Fibroblast of lung (primary cell): Measurements from ENCODE around the gene ETS1.

Source experiments
- EZH2 ChIP-seq: IDR thresholded peaks from 2 replicates; pipeline ENCODE4 v1.5.1; 2012; ENCODE audit warnings: low read length, control low read depth, mild to moderate bottlenecking; ENCODE audit errors: missing control alignments
- TF ChIP-seq, protein P1 (sequence below), 2 donors: IDR thresholded peaks in 1 of 2; conservative IDR thresholded peaks in 1 of 2; 1 replicate in 1 of 2; 2 replicates in 1 of 2; pipeline ENCODE4 v1.5.1; 2011 to 2012; ENCODE audit warnings: low read length in 2 of 2, control low read depth in 1 of 2, inconsistent platforms in 1 of 2, low read depth in 1 of 2, mild to moderate bottlenecking in 1 of 2

DNA sequence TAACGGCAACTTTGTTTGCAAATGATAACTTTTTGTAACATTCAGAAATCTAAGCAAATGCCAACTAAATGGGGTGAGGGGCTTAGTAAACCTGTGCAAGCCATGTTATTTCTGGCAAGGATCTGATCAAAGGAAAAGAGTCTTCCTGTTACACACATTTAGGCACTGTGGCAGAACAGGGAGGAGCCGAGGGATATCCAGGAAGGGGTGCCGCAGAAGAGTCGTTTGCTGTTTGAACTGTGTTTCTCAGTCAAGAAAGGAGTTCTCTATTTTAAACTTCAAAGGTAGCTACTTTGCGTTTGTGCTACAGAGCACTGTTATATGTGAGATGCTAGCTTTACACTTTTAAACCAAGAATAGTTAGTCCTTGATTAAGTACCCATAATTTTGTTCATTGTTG lies 175.5 kb downstream of the ETS1 start:
- TF ChIP-seq, protein P1, sequence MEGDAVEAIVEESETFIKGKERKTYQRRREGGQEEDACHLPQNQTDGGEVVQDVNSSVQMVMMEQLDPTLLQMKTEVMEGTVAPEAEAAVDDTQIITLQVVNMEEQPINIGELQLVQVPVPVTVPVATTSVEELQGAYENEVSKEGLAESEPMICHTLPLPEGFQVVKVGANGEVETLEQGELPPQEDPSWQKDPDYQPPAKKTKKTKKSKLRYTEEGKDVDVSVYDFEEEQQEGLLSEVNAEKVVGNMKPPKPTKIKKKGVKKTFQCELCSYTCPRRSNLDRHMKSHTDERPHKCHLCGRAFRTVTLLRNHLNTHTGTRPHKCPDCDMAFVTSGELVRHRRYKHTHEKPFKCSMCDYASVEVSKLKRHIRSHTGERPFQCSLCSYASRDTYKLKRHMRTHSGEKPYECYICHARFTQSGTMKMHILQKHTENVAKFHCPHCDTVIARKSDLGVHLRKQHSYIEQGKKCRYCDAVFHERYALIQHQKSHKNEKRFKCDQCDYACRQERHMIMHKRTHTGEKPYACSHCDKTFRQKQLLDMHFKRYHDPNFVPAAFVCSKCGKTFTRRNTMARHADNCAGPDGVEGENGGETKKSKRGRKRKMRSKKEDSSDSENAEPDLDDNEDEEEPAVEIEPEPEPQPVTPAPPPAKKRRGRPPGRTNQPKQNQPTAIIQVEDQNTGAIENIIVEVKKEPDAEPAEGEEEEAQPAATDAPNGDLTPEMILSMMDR (conservative IDR thresholded peaks at IDR 0.05 in 1 of 2, IDR thresholded peaks at IDR 0.05 in 1 of 2; ENCODE audit: low read depth in 1 of 2, low read length in 2 of 2): no peak
- TF ChIP-seq EZH2: no peak
